NCI-H774 (cell line): ENCODE results near the gene TMEM151B.
"Not testable (repeated sequence)": the region's sequence is repeated elsewhere in the genome, so short reads cannot be mapped to it uniquely, and the experiment has no call there.

Source experiments
- DNase-seq: peaks from one replicate; lab custom pipeline; 2025; lab: John Stamatoyannopoulos, UW

Gene TMEM151B

DNA sequence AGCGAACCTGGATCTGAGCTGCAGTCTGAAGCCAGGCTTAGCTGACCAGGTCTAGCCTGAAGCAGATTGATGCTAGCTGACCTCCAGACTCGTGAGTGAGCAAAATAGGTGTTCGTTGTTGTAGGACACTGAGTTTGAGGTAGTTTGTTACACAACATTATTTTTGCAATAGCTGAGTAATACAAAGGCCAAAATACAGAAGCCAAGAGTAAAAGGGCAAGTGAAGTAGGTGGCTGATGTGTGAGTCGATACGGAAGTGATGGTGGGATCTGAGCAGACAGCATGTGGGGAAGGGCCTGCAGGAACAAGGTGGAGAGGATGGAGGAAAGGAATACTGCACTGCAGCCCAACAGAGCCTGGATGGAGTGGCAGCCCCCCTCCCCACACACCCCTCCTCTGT lies 63.7 kb downstream of the TMEM151B start:
- DNase-seq = no peak

DNA sequence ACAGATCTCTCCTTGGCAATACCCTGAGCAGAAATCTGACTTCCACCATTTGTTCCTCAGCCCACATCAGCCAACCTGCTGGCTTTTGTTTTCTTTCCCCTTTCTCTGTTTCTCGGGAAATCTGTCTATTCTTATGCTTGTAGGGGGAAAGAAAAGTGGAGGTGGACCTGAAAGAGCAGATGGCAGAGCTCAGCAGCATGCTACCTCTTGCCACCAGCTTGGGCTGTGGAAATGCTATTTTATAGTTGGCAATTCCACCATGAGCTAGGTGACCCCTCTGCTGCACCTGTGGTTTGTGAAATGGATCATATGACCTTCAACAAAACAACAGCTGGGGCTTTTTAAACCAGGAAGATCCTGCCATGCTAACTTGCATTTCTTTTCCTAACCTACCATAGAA lies 65.4 kb downstream of the TMEM151B start:
- no peak for DNase-seq

DNA sequence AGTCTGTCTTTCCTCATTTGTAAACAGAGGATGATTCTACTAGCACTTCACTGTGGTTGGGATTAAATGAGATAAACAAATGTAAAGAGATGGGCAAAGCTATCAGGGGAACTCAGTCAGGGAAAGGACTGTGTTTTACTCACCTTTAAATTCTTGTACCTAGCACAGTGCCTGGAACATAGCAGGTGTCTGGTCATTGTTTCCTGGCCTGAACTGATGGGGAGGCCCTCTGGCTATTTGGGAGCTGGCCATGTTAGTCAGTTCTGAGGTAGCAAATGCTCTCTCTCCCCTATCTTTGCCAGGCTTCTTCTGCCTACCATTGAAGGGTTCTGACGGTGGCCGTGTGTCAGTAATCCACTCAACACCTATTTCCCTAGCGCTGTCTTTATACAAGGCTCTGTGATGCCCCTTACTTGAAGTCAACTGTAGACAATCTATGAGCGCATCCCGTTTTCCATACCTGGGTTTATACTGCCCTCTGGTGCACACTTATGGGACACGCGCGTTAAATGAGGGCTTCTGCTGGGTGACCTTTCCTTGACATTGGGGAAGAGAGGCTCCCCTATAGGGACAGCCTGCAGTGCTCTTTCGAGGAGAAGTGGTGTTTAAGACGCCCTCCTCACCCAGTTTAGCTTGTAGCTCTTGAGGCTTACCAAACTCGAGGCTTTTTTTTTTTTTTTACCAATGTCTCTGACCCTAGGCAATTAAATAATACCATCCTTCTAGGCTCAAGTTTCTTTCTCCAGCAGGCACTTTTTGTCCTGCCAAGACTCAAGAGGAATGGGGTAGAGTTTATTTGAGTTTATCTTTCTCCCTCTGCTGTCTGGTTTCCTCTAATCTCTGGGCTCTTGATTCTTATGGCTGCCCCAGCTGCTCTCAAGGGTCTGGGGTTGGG lies 68.2 kb downstream of the TMEM151B start:
- peak; percentile 36 for DNase-seq

DNA sequence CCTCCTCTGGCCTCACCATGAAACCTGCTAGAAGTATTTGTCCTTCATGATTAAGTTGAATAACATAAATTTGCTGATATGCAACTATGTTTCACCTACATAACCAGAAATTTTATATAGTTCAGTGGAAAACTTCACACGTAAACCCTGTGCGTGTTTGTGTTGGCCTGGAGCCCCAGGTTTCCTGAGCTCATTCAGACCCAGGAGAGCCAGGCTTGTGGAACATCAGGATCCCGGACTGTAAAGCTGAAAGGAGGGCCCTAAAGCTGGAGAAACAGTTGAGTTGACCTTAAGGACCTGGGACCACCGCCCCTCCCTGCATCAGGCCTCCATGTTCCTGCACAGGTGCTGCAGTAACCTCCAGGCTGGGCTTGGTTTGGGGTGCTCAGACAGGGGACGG lies 69.1 kb downstream of the TMEM151B start:
- no peak for DNase-seq

DNA sequence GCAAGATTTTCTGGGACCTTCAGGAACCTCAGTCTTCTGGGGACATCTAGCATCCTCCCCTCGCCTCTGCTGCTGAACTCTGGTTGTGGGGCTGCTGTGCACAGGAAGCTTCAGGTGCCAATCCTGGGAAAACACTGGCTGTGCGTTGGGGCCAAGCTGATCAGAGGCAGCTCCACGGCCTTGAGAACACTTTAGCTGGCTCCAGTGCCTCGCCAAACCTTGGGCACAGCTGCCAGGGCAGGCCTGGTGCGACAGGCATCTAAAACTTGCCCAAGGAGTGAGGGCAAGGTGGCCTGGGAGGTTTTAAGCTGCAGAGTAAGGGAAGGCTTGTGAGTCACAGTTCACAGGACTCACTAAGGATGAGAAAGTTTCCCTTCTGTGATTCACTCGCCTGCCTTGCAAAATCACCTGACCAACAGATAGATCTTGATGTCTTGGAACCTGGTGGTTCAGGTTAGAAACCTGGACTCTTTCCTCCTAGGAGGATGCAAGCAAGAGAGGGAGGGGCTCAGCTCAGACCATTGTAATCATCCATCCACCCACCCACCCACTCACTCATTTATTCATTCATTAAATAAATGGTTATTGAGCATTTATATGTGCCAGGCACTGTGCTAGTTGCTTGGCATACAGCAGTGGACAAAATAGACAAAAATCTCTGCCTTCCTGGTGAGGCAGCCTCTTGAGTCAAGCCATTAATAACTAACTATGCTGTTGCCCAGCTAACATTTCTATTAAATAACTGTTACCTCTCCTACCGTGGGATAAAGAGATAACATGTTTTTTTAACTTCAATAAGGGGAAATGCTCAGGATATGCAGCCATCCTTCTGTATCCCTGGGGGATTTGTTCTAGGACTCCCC lies 69.7 kb downstream of the TMEM151B start:
- DNase-seq = no peak

DNA sequence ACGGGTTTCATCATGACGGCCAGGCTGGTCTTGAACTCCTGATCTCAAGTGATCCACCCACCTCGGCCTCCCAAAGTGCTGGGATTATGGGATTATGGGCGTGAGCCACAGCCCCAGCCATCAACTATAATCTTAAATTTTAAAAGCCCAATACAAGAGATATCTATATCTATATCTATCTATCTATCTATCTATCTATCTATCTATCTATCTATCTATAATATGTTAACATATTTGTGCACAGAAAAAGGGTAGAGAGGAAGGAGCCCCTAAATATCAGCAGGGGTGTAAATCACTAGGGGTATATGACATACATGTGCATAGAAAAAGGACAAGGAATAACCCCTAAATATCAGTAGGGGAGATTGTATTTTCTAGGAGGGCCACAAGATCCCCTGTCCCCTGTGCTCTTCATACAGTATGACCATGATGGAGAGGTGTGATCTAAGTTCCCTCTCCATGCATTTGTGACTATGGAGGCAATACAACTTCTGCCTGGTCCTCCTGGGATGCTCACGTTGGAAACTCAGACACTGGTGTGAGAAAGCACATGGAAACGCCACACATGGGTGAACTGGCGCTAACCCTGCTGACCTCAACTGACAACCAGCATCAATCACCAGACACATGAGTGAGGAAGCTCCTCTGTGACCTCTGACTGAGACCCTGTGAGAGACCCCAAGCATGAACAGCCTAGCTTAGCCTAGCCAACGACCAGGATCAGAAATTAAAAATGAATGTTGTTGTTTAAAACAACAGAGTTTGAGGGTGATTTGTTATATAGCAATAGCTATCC lies 71.0 kb downstream of the TMEM151B start:
- no peak for DNase-seq

DNA sequence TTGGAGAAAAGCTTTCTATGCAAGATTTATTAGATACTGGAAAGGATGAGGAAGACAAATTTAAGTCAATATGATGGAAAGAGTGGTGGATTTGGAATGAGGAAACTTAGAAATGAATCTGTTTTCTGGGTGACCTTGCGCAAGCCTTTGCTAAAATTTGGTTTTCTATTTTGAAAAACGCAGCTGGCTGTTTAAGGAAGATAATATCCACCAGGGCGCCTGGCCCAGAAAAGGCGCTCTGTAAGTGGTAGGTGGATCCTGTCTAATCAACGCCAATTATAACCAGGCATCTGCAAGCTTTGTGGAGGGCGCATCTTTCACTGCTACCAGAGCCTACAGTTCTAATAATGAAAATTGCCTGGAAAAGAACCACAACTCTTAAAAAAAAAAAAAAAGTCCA lies 71.8 kb downstream of the TMEM151B start:
- no peak for DNase-seq

DNA sequence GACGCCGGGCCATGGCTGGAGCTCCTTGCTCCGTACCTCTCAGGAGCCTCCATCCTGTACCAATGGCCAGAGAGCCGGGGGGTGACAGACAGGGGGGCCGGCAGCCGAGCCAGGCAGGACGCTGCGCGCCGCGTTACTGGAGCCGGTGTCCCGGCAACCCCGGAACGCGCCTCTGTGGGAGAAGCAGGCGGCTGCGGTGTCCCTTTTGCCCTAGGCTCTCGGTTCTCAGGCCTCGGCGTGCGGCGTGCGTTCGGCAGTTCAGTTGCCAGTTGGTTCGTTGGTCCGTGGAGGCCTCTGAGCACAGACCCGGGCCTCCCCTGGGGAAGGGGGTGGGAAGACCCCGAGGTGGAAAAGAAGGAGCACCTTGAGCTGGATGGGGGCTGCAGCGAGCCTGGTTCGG lies 72.2 kb downstream of the TMEM151B start, which contains the start of gene SPATS1:
SPATS1 (plus strand) TSS at position 162 of the 400 bp plus-strand sequence. CDS start 446 bp downstream, outside the sequence.
- no peak for DNase-seq

DNA sequence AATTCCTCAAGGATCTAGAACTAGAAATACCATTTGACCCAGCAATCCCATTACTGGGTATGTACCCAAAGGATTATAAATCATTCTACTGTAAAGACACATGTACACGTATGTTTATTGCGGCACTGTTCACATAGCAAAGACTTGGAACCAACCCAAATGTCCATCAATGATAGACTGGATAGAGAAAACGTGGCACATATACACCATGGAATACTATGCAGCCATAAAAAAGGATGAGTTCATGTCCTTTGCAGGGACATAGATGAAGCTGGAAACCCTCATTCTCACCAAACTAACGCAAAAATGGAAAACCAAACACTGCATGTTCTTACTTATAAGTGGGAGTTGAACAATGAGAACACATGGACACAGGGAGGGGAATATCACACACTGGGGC lies 76.6 kb downstream of the TMEM151B start:
- DNase-seq = not testable (repeated sequence)

DNA sequence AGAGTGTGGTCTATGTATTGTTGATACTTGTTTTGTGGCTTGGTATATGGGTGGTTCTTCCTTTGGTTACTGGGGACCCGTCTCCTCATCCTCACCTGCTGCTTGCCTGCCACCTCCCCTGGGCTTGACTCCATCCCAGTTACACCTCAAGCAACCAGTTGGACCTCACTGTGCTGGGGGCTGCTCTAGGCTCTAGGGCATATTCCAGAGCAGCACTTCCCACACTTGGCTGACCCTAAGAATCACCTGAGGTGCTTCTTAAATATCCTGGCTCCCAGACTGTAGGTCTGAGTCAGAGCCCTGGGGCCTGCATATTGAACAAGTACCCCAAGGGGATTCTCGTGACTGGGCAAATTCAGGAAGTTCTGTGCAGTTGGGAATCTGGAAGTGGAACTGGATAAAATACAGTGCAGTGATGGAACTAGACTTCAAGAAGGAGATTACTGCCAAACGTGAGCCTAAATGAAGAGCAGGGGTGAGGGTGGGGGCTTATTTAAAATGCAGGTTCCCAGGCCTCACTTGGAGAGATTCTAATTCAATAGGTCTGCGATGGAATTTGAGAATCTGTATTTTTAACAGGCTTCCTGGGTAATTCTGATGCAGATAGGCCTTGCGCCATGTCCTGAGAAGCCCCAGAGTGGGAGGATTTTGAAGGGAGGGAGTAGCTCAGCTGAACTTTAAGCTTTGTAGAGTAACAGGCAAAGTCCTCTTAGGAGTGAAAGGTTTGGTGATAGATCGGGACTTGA lies 79.8 kb downstream of the TMEM151B start:
- DNase-seq = no peak

DNA sequence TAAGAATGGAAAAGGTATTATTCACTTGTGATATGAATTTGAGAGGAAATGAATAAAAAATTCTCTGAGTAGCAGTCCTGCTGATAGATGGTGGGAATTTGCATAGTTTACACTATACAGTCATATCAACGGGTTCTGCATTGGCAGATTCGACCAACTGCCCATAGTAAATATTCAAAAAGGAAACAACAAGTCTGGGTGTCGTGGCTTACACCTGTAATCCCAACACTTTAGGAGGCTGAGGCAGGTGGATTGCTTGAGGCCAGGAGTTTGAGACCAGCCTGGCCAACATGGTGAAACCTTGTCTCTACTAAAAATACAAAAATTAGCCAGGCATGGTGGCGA lies 80.4 kb downstream of the TMEM151B start:
- not testable (repeated sequence) for DNase-seq

DNA sequence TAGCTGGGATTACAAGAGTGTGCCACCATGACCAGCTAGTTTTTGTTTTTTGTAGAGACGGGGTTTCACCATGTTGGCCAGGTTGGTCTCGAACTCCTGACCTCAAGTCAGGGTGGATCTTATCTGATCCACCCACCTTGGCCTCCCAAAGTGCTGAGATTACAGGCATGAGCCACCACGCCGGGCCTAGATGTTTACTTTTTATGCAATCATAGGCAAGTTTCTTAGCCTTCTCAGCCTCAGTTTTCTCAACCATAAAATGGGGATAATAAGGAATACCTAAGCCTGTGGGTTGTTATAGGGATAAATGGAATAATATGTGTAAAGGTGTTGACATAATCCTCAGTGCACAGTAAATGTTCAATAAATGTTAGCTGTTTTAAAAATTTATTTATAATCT lies 82.0 kb downstream of the TMEM151B start:
- DNase-seq = no peak

DNA sequence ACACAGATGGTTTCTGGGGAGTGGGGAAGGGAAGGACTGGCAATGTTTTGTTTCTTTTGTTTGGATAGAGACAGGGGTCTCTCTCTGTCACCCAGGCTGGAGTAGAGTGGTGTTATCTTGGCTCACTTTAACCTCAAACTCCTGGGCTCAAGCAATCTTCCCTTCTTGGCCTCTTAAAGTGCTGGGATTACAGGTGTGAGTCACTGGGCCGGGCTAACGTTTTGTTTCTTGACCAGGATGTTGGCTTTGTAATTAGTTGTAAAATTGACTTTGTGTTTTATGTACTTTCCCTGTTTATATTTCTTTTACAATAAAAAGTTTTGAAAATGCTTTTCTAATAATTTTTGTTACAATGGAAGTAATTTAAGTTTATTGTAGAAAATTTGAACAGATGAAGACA lies 83.1 kb downstream of the TMEM151B start:
- DNase-seq = no peak

DNA sequence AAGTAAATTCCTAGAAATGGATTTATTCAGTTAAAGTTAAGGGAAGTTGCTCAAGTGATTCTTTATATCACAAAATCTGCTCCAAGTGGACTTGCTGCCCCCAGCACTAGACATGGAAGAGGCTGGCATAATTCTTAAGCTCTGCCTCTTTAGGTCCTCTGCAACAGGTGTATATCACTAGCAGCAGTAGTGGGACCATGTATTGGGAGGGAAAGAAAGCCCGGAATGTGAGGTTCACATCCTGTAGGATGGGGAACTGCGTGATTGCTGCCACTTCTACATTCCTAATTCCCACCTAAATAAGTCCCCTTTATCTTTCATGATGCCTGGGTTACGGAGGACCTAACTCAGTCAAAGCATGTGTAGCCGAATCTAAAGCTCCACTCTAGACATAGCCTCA lies 85.4 kb downstream of the TMEM151B start:
- no peak for DNase-seq

DNA sequence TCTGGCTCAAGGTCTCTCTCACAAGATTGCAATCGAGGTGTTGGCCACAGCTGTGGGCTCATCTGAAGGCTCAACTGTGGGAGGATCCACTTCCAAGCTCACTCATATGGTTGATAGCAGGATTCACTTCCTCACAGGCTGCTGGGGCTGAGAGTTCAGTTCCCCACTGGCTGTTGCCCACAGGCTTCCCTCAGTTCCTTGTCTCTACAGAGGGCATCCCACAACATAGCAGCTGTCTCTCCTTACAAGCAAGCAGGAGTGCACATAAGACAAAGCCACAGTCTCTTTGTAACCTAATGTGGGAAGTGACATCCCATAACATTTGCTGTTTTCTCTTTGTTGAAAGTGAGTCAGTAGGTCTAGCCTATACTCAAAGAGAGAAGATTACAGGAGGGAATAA lies 86.2 kb downstream of the TMEM151B start:
- no peak for DNase-seq
